Hepatocyte (in vitro differentiated cells): Measurements from ENCODE around the gene OGFOD1. TPM values are rescaled to one million over a fixed set of nuclear protein-coding genes. Genes with fewer than 3 reads are reported as not detected.
A peak's percentile ranks its signal among the peaks of the same experiment; 100 is the strongest.

ENCODE experiments used
- DNase-seq: peaks from one replicate; pipeline ENCODE4 v3.0.0-alpha.2; 2016; ENCODE audit warnings: low spot score
- H2AFZ ChIP-seq: fragments of 200-600 bp; sonication (generic); 2 replicates; pipeline ENCODE4 v1.6.0; 2016; ENCODE audit warnings: antibody characterized with exemption, mild to moderate bottlenecking
- H3K27ac ChIP-seq: fragments of 200-600 bp; sonication (generic); 2 replicates; pipeline ENCODE4 v1.5.1; 2016; ENCODE audit warnings: mild to moderate bottlenecking
- H3K27me3 ChIP-seq: fragments of 200-600 bp; sonication (generic); 2 replicates; pipeline ENCODE4 v1.6.1; 2016
- H3K36me3 ChIP-seq: fragments of 200-600 bp; sonication (generic); replicated peaks from 2 replicates; pipeline ENCODE4 v1.5.1; 2016; ENCODE audit warnings: low read depth; ENCODE audit not compliant: insufficient read depth
- H3K4me1 ChIP-seq: fragments of 200-600 bp; sonication (generic); 2 replicates; pipeline ENCODE4 v1.5.1; 2016; ENCODE audit warnings: mild to moderate bottlenecking, moderate library complexity; ENCODE audit not compliant: insufficient read depth
- H3K4me2 ChIP-seq: fragments of 200-600 bp; sonication (generic); 2 replicates; pipeline ENCODE4 v1.6.0; 2016
- H3K4me3 ChIP-seq: fragments of 200-600 bp; sonication (generic); 2 replicates; pipeline ENCODE4 v1.5.1; 2016; ENCODE audit warnings: mild to moderate bottlenecking
- H3K79me2 ChIP-seq: fragments of 200-600 bp; sonication (generic); 2 replicates; pipeline ENCODE4 v1.6.0; 2017; ENCODE audit warnings: mild to moderate bottlenecking
- H3K9me2 ChIP-seq: fragments of 200-600 bp; sonication (generic); replicated peaks from 2 replicates; pipeline ENCODE4 v1.6.0; 2017; ENCODE audit warnings: mild to moderate bottlenecking; ENCODE audit not compliant: insufficient read depth
- H3K9me3 ChIP-seq: fragments of 200-600 bp; sonication (generic); 2 replicates; pipeline ENCODE4 v1.5.1; 2016; ENCODE audit warnings: low read depth, mild to moderate bottlenecking
- H4K20me1 ChIP-seq: fragments of 200-600 bp; sonication (generic); 2 replicates; pipeline ENCODE4 v1.6.0; 2016; ENCODE audit warnings: mild to moderate bottlenecking; ENCODE audit not compliant: insufficient read depth, poor library complexity, severe bottlenecking
- CTCF ChIP-seq: fragments of 200-600 bp; sonication (generic); IDR thresholded peaks from 2 replicates; pipeline ENCODE4 v1.5.1; 2016; ENCODE audit warnings: antibody characterized with exemption, mild to moderate bottlenecking; ENCODE audit not compliant: poor library complexity
- EZH2 ChIP-seq: fragments of 200-600 bp; sonication (generic); IDR thresholded peaks from 2 replicates; pipeline ENCODE4 v1.6.1; 2016; ENCODE audit warnings: antibody characterized with exemption, mild to moderate bottlenecking, borderline replicate concordance
- EZH2phosphoT487 ChIP-seq: fragments of 200-600 bp; sonication (generic); IDR thresholded peaks from one replicate; pipeline ENCODE4 v1.6.1; 2018; ENCODE audit warnings: antibody characterized with exemption, mild to moderate bottlenecking, low read depth, moderate library complexity; ENCODE audit not compliant: unreplicated experiment, severe bottlenecking
- WGBS: methylation state at CpG from one replicate; pipeline ENCODE4 v1.1.6; 2016; ENCODE audit warnings: low lambda C conversion rate; ENCODE audit errors: missing lambda C conversion rate; 5-methylcytosine and 5-hydroxymethylcytosine counted together
- polyA plus RNA-seq: library from polyadenylated mRNA; unstranded; fragments of >200 nt; fragmentation: Nextera tagmentation; extraction: Ambion mirVana; gene quantifications from 2 replicates; pipeline ENCODE4 v1.2.1, GENCODE V29; 2016
- total RNA-seq: library from RNA; depleted of rRNA; stranded (reverse); fragments of >200 nt; gene quantifications from 2 replicates; pipeline ENCODE4 v1.2.3, GENCODE V29; 2014

The OGFOD1 gene
- total and polyA plus RNA-seq, 2 experiments from 2014 or later: 55.5 to 58.9 TPM

GRCh38 chr16:56510544-56510943 is 59.2 kb downstream of the OGFOD1 start:
- Histone ChIP-seq H3K4me3 (no peak overlapping the region), H4K20me1 (no peaks in the 10 kb centered on the region), H3K4me1 (no peaks in the 10 kb centered on the region), H3K36me3 (no peaks in the 10 kb centered on the region), H2AFZ (no peak overlapping the region), H3K4me2 (no peak overlapping the region), H3K27me3 (no peaks in the 10 kb centered on the region), H3K27ac (no peak overlapping the region), H3K79me2 (peaks cover 17% of the 10 kb centered on the region), H3K9me2 (no peaks in the 10 kb centered on the region), H3K9me3 (no peaks in the 10 kb centered on the region)
- 80% methylated on average over 2 of the region's 2 CpGs for WGBS
- no peak for TF ChIP-seq EZH2
- no peak for TF ChIP-seq EZH2phosphoT487
- TF ChIP-seq CTCF: no peak
- no peak for DNase-seq

GRCh38 chr16:56512025-56512424 is 60.7 kb downstream of the OGFOD1 start:
- TF ChIP-seq EZH2 (no peak), EZH2phosphoT487 (no peak), CTCF (no peak)
- no peaks in the 10 kb centered on the region for H3K27me3 ChIP-seq
- H3K79me2 ChIP-seq: peaks cover 24% of the 10 kb centered on the region
- no peak for DNase-seq
- H3K4me1 ChIP-seq: no peaks in the 10 kb centered on the region
- no peaks in the 10 kb centered on the region for H3K36me3 ChIP-seq
- no peaks in the 10 kb centered on the region for H4K20me1 ChIP-seq
- WGBS: 93% methylated on average over 1 of the region's 1 CpG
- no peaks in the 10 kb centered on the region for H3K9me3 ChIP-seq
- H2AFZ ChIP-seq: no peak overlapping the region
- no peaks in the 10 kb centered on the region for H3K9me2 ChIP-seq
- H3K4me3 ChIP-seq: no peak overlapping the region
- H3K27ac ChIP-seq: no peak overlapping the region
- no peak overlapping the region for H3K4me2 ChIP-seq

GRCh38 chr16:56513091-56513490 is 61.7 kb downstream of the OGFOD1 start:
- TF ChIP-seq CTCF (no peak), EZH2phosphoT487 (no peak), EZH2 (no peak)
- 96% methylated on average over 2 of the region's 2 CpGs for WGBS
- Histone ChIP-seq H3K4me2 (no peak overlapping the region), H3K79me2 (peaks cover 34% of the 10 kb centered on the region), H2AFZ (no peak overlapping the region), H4K20me1 (no peaks in the 10 kb centered on the region), H3K4me3 (no peak overlapping the region), H3K27me3 (no peaks in the 10 kb centered on the region), H3K27ac (no peak overlapping the region), H3K36me3 (no peaks in the 10 kb centered on the region), H3K9me2 (no peaks in the 10 kb centered on the region), H3K9me3 (no peaks in the 10 kb centered on the region), H3K4me1 (no peaks in the 10 kb centered on the region)
- DNase-seq: no peak

GRCh38 chr16:56513972-56514371 is 62.6 kb downstream of the OGFOD1 start:
- H3K4me2 ChIP-seq: no peak overlapping the region
- H3K36me3 ChIP-seq: no peaks in the 10 kb centered on the region
- no peaks in the 10 kb centered on the region for H3K9me2 ChIP-seq
- TF ChIP-seq EZH2: no peak
- peak; percentile 68 for TF ChIP-seq CTCF
- TF ChIP-seq EZH2phosphoT487: no peak
- peak; percentile 66 for DNase-seq
- no peak overlapping the region for H2AFZ ChIP-seq
- WGBS: 58% methylated on average over 3 of the region's 3 CpGs
- no peaks in the 10 kb centered on the region for H3K27me3 ChIP-seq
- no peak overlapping the region for H3K4me3 ChIP-seq
- H3K9me3 ChIP-seq: no peaks in the 10 kb centered on the region
- H3K79me2 ChIP-seq: peaks cover 43% of the 10 kb centered on the region
- H4K20me1 ChIP-seq: no peaks in the 10 kb centered on the region
- no peaks in the 10 kb centered on the region for H3K4me1 ChIP-seq
- no peak overlapping the region for H3K27ac ChIP-seq
